HG02759 (cell line): Measurements from ENCODE around the gene FAM174C.

Experiments used
- ATAC-seq: cut with Tn5 transposase; IDR thresholded peaks from one replicate; pipeline ENCODE4 v1.9.1; 2021; ENCODE audit warnings: mild to moderate bottlenecking, moderate library complexity; ENCODE audit not compliant: unreplicated experiment

Gene FAM174C

DNA sequence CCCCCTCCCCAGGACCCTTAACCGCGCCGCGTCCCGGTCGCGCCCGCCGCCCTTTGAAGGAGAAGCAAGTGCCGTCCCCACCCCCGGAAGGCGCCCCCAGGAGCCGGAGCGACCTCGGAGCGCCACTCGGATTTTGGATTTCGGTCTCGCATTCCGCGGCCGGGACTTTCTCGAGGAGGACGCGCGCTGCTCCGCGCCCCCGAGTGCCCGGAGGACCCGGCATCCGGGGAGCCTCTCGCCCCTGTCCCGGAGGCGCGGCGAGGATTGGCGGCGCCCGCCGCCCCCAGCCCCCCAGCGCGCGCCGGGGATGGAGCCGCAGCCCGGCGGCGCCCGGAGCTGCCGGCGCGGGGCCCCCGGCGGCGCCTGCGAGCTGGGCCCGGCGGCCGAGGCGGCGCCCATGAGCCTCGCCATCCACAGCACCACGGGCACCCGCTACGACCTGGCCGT, 25.3 kb upstream of the FAM174C start:
- ATAC-seq = no peak

- ATAC-seq = no peak
Measured at GRCh38 chr19:1250437-1251260, 24.7 kb upstream of the FAM174C start.

- ATAC-seq = no peak
Measured at GRCh38 chr19:1251330-1252220, 23.8 kb upstream of the FAM174C start.

DNA sequence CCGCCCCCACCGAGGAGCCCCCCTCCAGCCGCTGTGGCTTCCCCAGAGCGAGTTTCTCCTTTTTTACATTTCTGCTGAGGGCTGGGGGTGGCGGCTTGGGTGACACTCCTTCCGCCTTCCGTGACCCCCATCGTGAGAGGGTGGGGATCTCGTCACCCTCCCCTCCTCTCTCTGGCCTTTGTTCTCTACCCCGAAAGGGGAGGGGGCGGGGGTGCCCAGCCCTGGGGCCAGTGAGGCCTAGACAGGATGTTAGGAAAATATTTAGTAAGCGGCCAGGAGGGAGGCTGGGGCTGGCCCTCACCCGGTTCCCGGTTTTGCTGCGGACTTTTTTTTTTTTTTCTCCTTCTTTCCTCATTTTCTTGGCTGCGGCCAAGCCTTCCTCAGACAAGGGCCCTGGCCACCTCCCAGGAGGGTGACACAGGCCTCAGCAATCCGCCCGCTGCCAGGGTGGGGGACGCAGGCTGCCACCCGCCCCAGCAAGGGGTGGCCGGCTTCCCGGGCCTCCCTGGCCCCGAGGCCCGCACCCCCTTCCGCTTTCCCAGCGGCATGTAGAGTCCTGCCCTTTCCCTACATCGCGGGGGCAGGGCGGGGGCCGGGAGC, 23.0 kb upstream of the FAM174C start:
- ATAC-seq = no peak

- ATAC-seq = no peak
Measured at GRCh38 chr19:1252821-1253513, 22.4 kb upstream of the FAM174C start.

DNA sequence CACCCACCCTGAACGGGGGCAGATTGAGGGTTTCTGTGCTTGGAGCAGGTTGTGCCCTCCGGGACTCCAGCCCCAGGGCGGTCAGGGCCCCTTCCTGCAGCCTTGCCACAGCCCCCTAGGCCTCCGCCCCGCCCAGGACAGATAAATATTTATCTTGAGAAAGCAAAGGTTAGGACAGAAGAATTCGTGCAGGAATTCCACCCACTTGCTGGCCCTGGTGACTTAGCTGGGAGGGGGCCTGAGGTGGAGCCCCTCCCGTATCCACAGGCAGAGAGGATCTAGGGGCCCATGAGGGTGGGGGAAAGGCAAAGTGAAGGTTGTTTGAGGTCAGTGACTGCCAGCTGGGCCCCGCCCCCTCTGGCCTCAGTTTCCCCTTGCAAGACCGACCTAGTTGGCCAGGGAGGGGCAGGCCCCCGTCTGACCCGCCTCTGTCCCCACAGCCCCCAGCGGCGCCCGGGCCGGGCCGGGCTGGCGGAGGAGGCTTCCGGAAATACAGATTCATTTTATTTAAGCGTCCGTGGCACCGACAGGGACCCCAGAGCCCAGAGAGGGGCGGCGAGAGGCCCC, 21.7 kb upstream of the FAM174C start:
- no peak for ATAC-seq

DNA sequence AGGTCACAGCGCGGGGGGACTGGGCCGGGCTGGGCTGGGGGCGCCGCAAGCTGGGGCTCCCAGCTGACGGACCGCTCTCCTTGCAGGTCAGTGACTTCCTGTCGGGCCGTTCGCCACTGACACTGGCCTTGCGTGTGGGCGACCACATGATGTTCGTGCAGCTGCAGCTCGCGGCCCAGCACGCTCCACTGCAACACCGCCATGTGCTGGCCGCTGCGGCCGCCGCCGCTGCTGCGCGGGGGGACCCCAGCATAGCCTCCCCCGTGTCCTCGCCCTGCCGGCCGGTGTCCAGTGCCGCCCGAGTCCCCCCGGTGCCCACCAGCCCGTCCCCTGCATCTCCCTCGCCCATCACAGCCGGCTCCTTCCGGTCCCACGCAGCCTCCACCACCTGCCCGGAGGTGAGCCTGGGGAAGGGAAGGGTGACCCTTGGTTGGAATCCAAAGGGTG, 21.2 kb upstream of the FAM174C start:
- ATAC-seq = no peak

DNA sequence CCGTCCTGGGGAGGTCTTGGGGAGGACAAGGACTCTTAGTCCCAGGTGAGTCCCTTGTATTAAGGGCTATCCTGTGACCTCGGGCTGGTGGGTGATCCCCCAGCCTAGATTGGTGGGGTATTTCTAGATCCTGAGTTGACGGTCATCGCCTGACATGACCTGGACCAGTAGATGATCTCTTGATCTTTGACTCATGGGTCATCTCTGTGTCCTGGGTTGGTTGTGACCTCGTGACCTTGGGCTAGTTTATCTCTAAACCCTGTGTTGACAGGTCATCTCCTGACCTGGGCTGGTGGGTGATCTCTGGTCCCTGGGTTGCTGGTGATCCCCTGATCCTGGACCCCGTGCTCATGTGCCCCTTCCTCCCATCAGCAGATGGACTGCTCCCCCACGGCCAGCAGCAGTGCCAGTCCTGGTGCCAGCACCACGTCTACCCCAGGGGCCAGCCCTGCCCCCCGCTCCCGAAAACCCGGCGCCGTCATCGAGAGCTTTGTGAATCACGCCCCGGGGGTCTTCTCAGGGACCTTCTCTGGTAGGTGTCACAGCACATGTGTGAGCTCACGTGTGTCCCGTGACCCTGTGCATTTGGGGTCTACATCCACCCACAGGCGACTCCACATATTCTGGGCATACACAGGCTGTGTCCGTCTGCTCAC, 20.7 kb upstream of the FAM174C start:
- no peak for ATAC-seq

DNA sequence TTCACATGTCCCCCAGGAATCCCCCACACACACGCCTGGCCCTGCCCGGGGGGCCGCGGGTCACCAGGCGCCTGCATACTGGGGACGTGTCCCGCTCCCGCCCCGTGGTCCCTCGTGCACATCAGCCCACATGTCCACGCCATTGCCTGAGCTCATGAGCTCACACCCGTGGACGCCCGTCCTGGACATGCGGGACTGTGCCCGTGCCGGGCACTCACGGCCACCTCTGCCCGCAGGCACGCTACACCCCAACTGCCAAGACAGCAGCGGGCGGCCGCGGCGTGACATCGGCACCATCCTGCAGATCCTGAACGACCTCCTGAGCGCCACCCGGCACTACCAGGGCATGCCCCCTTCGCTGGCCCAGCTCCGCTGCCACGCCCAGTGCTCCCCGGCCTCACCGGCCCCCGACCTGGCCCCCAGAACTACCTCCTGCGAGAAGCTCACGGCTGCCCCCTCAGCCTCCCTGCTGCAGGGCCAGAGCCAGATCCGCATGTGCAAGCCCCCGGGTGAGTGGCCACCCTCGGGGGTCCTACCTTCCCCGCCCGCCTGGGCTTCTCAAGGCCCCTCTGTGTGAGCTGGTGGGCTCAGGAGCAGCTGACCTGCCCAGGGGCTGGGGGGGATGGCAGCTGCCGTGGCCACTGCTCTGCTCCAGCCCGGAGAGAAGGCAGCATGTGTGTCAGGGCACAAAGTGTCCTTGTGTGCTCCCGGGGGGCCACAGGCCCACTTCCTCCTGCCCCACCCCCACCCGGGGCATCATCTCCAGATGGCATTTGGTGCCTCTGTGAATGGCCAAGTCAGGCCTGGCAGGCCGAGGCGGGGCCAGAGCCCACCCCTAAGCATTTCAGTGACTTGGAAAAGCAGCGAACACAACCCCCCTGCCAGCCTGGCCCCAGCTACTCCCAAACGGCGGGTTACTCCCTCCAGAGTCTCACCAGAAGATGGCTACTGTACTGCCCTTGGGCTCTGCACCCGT, 19.9 kb upstream of the FAM174C start:
- no peak for ATAC-seq

DNA sequence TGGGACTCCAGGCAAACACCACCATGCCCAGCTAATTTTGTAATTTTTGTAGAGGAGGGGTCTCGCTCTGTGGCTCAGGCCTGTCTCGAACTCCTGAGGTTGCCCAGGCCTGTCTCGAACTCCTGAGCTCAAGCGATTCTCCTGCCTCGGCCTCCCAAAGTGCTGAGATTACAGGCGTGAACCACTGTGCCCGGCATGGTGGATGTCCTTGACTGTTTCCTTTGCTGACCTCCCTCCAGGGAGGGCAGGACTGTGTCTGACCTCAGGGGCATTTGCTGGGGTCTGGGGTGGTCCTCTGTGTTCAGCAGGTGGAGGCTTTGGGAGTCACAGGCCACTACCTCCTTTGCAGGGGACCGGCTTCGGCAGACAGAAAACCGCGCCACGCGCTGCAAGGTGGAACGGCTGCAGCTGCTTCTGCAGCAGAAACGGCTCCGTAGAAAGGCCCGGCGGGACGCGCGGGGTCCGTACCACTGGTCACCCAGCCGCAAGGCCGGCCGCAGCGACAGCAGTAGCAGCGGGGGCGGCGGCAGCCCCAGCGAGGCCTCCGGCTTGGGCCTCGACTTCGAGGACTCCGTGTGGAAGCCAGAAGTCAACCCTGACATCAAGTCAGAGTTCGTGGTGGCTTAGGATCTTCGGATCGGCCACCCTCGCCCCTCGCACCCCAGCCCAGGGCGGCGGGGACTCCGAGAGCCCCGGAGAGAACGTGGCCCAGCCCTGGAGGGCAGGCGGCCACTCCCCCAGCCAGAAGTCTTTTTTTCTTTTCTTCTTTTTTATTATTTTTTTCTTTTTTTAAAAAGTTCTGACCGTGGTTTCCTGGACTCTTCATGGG, 18.5 kb upstream of the FAM174C start:
- ATAC-seq = no peak

DNA sequence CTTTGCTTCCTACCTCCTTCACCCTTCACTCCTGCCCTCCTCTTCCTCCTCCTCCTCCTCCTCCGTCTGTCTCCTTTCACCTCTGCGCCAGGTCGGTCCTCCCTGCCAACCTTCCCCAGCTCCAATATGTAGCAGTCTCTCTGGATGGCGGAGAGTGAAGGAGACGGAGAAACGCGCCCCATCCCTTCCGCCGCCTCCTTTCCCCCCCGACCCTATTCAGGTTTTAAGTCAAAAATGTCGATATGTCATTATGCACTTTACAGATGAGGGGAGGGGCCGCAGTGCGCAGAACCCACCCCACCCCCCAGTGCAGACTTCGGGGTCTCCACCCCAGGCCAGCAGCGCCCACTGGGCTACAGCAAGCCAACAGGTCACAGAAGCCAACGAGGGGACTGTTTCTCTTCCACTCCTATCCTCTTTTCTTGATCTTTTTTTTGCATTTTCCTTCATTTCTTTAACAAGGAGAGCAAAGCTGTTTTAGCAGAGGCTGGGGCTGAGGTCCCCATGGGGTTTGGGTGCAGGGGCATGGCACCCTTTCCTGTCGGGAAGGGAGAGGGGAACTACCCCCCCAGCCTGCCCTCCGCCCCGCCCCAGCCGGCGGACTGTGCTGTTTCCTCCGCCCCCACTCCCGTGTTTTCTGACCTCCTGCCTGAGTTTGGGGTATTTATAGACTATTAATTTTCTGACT, 17.7 kb upstream of the FAM174C start:
- ATAC-seq = no peak

DNA sequence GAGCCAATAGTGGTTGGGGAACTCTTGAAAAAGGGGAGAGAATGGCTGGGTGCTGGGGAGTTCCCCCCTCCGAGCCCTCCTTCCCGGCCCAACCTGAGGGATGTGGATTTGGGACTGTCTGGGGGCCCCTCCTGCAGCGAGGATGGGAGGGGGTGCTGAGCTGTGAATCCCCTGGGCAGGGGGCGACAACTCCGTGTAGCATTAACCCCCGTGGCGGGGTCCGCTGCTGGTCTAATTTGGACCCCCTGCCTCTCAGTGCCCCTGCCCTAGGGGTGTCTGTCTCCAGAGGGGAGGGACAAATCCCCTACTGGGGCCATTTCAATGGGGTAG, 17.2 kb upstream of the FAM174C start:
- ATAC-seq = no peak

- ATAC-seq = no peak
Measured at GRCh38 chr19:1258707-1259205, 16.6 kb upstream of the FAM174C start.

GRCh38 chr19:1259206-1259875, 16.0 kb upstream of the FAM174C start:
- ATAC-seq = peak; percentile 34

- ATAC-seq = peak; percentile 13
Measured at GRCh38 chr19:1259876-1260748, 15.2 kb upstream of the FAM174C start.
